Naive thymus-derived CD4-positive, alpha-beta T cell (primary cell): ENCODE measurements around the gene PRR23E. TPM values are rescaled to one million over a fixed set of nuclear protein-coding genes. Genes with fewer than 3 reads are reported as not detected.

Experiments
- ATAC-seq: fragments of 150-1000 bp; cut with Tn5 transposase; 2 replicates; pipeline ENCODE4 v1.10.0; 2021; ENCODE audit warnings: mild to moderate bottlenecking, moderate library complexity
- CTCF ChIA-PET: fragments of 350-600 bp; sonication (Branson Sonifier 250); formaldehyde crosslinking; loops from one replicate; lab custom pipeline; 2021; ENCODE audit warnings: antibody characterized with exemption; lab: Charles Lee
- POLR2A ChIA-PET: fragments of 350-600 bp; sonication (Branson Sonifier 250); formaldehyde crosslinking; loops from one replicate; lab custom pipeline; 2021; ENCODE audit warnings: antibody characterized with exemption, inconsistent platforms; lab: Charles Lee
- DNase-seq, 9 donors: peaks; one replicate each; pipeline versions ENCODE4 v3.0.0 to v3.0.0-alpha.2; 2020 to 2022; ENCODE audit warnings: mixed read lengths in 1 of 9
- H3K27ac ChIP-seq: one replicate; pipeline ENCODE4 v1.7.0; 2013; ENCODE audit warnings: mild to moderate bottlenecking, low read depth, low read length, moderate library complexity
- H3K27me3 ChIP-seq, 2 donors: one replicate each; pipeline ENCODE4 v1.7.0; 2013; ENCODE audit warnings: low read length in 2 of 2, mild to moderate bottlenecking in 2 of 2, moderate library complexity in 2 of 2; ENCODE audit not compliant: control insufficient read depth in 2 of 2, insufficient read depth in 2 of 2
- H3K36me3 ChIP-seq, 3 experiments: 1 replicate in 2 of 3; 2 replicates in 1 of 3; pipeline ENCODE4 v1.7.0; 2013; ENCODE audit warnings: low read length in 3 of 3, mild to moderate bottlenecking in 3 of 3, moderate library complexity in 1 of 3; ENCODE audit not compliant: insufficient read depth in 3 of 3, control insufficient read depth in 2 of 3
- H3K4me1 ChIP-seq, 2 donors: one replicate each; pipeline ENCODE4 v1.7.0; 2013; ENCODE audit warnings: low read length in 2 of 2, mild to moderate bottlenecking in 2 of 2, moderate library complexity in 1 of 2; ENCODE audit not compliant: control insufficient read depth in 2 of 2, insufficient read depth in 2 of 2
- H3K4me3 ChIP-seq: 2 replicates; pipeline ENCODE4 v1.7.0; 2013; ENCODE audit warnings: mild to moderate bottlenecking, low read length
- H3K9me3 ChIP-seq, 3 experiments: 1 replicate in 2 of 3; 2 replicates in 1 of 3; pipeline ENCODE4 v1.7.0; 2013; ENCODE audit warnings: low read length in 3 of 3; ENCODE audit not compliant: control insufficient read depth in 2 of 3
- H3K27ac Mint-ChIP-seq, 9 donors: one replicate each; pipeline ENCODE4 v1.8.0; 2020 to 2022; ENCODE audit warnings: mixed read lengths in 9 of 9, mild to moderate bottlenecking in 8 of 9, moderate library complexity in 5 of 9, inconsistent platforms in 2 of 9
- H3K27me3 Mint-ChIP-seq, 5 donors: one replicate each; pipeline ENCODE4 v1.8.0; 2021 to 2022; ENCODE audit warnings: mixed read lengths in 5 of 5, mild to moderate bottlenecking in 1 of 5
- H3K36me3 Mint-ChIP-seq, 5 donors: one replicate each; pipeline ENCODE4 v1.8.0; 2020 to 2022; ENCODE audit warnings: mixed read lengths in 5 of 5, mild to moderate bottlenecking in 3 of 5, inconsistent platforms in 1 of 5
- H3K4me1 Mint-ChIP-seq, 7 donors: one replicate each; pipeline ENCODE4 v1.8.0; 2020 to 2022; ENCODE audit warnings: mixed read lengths in 7 of 7, mild to moderate bottlenecking in 3 of 7, inconsistent platforms in 1 of 7
- H3K4me3 Mint-ChIP-seq, 10 donors: one replicate each; pipeline ENCODE4 v1.8.0; 2020 to 2022; ENCODE audit warnings: mild to moderate bottlenecking in 10 of 10, mixed read lengths in 10 of 10, moderate library complexity in 6 of 10, inconsistent platforms in 2 of 10
- H3K9me3 Mint-ChIP-seq, 11 donors: one replicate each; pipeline ENCODE4 v1.8.0; 2020 to 2022; ENCODE audit warnings: mixed read lengths in 11 of 11, mild to moderate bottlenecking in 4 of 11, inconsistent platforms in 1 of 11, moderate library complexity in 1 of 11
- intact Hi-C, 2 donors: fragments of 100-400 bp; cut with micrococcal nuclease; formaldehyde crosslinking; loops; one replicate each; pipeline ENCODE4 v1.15.1; 2023
- polyA plus RNA-seq, 2 donors: library from polyadenylated mRNA; unstranded; fragments of 300-500 nt; fragmentation: Illumina TruSeq; gene quantifications; one replicate each; pipeline ENCODE4 v1.2.3, GENCODE V29; 2021
- total RNA-seq, 6 experiments: library from RNA in 5 of 6; stranded (reverse) in 5 of 6; gene quantifications; 1 replicate in 5 of 6; 2 replicates in 1 of 6; pipeline ENCODE4 v1.2.3 and lab custom pipeline; 2021 to 2026

PRR23E gene
- total and polyA plus RNA-seq, 7 experiments from 2014 or later: not detected

DNA sequence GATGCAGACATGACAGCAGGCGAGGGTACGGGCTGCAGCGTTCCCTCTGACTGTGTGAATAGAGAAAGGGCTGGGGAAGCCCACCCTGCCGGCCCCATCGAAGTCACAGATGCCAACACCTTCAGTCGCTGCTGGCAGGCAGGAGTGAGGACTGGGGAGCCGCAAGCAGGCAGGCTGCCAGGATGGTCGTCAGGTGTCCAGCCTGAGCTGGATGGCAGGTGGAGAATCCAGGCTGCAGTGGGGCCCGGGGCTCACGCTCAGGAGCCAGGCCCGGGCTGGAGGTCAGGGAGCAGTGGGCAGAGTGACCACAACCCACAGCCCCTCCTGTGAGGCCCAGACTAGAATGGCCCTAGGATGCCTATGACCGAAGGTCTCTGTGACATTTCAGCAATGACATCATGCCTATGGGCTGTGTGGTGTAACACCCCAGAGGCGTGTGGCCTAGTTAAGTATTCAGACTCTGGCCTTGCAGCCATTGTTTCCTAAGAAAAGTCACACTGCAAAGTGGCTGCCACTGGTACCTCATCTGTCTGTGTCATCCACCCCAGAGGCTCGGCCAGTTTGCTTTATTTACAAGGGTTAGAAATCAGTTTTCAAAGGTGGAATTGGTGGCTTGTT, 15.7 kb downstream of the PRR23E start:
- Histone ChIP-seq H3K36me3 (no peaks in the 10 kb centered on the region), H3K4me3 (no peak overlapping the region), H3K27me3 (no peaks in the 10 kb centered on the region), H3K4me1 (no peaks in the 10 kb centered on the region), H3K9me3 (no peaks in the 10 kb centered on the region), H3K27ac (no peak overlapping the region)
- H3K27ac Mint-ChIP-seq: no peak overlapping the region
- H3K36me3 Mint-ChIP-seq: no peaks in the 10 kb centered on the region
- ChIA-PET CTCF (no interaction called here), POLR2A (no interaction called here)
- H3K9me3 Mint-ChIP-seq: peaks cover 0 to 3% (median 0%) of the 10 kb centered on the region in 11 donors
- DNase-seq (no peak), ATAC-seq (no peak)
- peaks cover 4 to 24% (median 8%) of the 10 kb centered on the region in 5 donors for H3K27me3 Mint-ChIP-seq
- H3K4me3 Mint-ChIP-seq: no peak overlapping the region
- H3K4me1 Mint-ChIP-seq: peaks cover 0 to 5% (median 0%) of the 10 kb centered on the region in 7 donors
- intact Hi-C loops: no loop called here

DNA sequence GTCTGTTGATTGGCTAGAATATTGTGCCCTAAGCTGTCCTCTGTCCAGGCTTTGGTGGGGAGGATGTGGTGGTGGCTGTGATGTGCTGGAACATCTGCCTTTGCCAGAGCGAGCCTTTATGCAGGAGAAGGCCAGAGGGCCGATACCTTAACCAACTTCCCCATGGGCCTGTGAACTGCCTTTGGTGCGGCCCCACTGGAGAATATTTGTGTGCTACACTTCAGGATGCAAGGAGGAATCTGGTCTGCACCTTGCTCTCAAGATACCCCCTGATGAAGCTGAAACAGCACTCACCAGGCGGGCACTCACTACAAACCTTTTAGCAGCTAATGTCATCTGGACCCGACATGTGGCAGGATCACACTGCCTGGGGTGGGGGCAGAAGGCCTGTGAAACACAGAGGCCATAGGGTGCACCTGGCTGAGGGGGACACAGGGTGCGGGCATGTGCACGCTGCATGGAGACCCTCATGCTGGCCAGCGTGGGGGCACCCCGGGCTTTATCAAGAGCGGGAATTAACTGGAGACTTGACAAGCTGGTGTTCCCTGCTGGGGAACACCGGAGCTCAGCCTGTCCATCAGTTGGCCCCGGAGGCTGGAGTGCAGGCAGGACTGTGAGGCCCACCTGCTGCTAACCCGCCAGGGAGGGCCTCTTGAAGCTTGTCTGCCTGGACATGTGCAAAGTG, 16.4 kb downstream of the PRR23E start:
- CTCF ChIA-PET: interaction anchor here (0.9 kb wide), 1 partner anchor 15 kb away, joined by 3 read pairs; no protein-coding TSS in a partner anchor
- no peak for ATAC-seq
- Histone ChIP-seq H3K36me3 (no peaks in the 10 kb centered on the region), H3K9me3 (no peaks in the 10 kb centered on the region), H3K27me3 (no peaks in the 10 kb centered on the region), H3K4me3 (no peak overlapping the region), H3K4me1 (no peaks in the 10 kb centered on the region), H3K27ac (no peak overlapping the region)
- intact Hi-C loops: no loop called here
- POLR2A ChIA-PET: no interaction called here
- no peak overlapping the region for H3K4me3 Mint-ChIP-seq
- H3K4me1 Mint-ChIP-seq: peaks cover 0 to 5% (median 0%) of the 10 kb centered on the region in 7 donors
- peaks cover 5 to 23% (median 8%) of the 10 kb centered on the region in 5 donors for H3K27me3 Mint-ChIP-seq
- H3K27ac Mint-ChIP-seq: no peak overlapping the region
- H3K36me3 Mint-ChIP-seq: no peaks in the 10 kb centered on the region
- no peak for DNase-seq
- peaks cover 0 to 3% (median 0%) of the 10 kb centered on the region in 11 donors for H3K9me3 Mint-ChIP-seq

DNA sequence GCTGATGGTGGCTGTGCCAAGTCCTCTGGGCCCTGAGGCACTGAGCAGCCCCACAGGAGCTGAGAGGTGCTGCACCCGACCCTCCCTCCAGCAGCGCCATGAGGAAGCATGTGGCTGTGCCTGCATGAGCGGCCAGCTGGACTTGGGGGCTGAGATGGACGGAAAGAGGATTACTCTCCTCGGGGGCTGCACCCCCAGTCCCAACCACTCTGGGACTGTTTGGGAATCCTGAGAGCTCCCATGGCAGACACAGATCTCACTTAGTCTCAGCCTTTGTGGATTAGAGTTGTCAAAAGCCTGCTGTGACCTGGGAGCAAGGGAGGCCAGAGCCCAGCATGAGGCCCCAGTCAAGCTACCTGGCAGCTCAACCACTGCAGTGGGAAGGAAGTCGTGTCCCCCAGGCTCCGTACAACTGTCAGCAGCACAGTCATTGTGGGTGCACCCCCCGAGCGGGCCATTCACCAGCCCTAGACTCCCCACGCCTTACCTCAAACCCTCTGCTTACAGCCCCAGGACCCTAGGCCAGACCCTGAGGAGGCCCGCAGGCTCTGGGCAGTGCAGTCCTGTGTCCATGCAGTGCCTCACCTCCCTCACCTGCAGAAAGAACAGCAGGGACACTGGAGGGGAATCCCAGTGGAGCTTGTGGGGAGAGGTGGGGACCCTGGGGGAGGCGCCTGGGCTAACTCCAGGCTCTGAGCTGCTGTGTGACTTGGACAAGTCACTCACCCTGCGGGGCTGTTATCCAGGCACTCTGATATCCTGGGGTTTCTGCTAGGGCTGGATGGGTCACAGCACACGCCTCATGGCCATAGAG, 17.1 kb downstream of the PRR23E start:
- H3K36me3 ChIP-seq: no peaks in the 10 kb centered on the region
- H3K4me3 ChIP-seq: no peak overlapping the region
- no peak overlapping the region for H3K27ac ChIP-seq
- H3K9me3 ChIP-seq: no peaks in the 10 kb centered on the region
- no peaks in the 10 kb centered on the region for H3K4me1 ChIP-seq
- DNase-seq: no peak
- H3K36me3 Mint-ChIP-seq: no peaks in the 10 kb centered on the region
- H3K4me1 Mint-ChIP-seq: peaks cover 0 to 10% (median 7%) of the 10 kb centered on the region in 7 donors
- ATAC-seq: no peak
- intact Hi-C loops: no loop called here
- no peaks in the 10 kb centered on the region for H3K27me3 ChIP-seq
- H3K9me3 Mint-ChIP-seq: peaks cover 0 to 3% (median 0%) of the 10 kb centered on the region in 11 donors
- H3K27ac Mint-ChIP-seq: no peak overlapping the region
- ChIA-PET POLR2A (no interaction called here), CTCF (interaction anchor here (0.9 kb wide), 1 partner anchor 15 kb away, joined by 3 read pairs; no protein-coding TSS in a partner anchor)
- H3K4me3 Mint-ChIP-seq: no peak overlapping the region
- peaks cover 11 to 20% (median 16%) of the 10 kb centered on the region in 5 donors for H3K27me3 Mint-ChIP-seq

DNA sequence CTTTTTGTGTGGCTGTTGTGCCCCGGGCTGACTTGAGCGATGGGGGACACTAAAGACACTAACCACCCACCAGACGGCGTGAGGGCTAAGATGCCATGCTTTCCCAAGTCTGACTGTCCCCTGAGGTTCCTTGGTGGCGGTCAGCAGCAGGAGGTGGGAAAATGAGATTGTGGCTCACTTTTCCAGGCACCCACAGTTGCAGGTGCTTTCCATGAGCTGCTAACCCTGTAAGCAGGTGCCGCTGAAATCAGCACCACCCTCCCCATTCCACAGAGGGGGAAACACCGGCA, 17.7 kb downstream of the PRR23E start:
- Histone ChIP-seq H3K4me3 (no peak overlapping the region), H3K27me3 (no peaks in the 10 kb centered on the region), H3K4me1 (no peaks in the 10 kb centered on the region), H3K27ac (no peak overlapping the region), H3K9me3 (no peaks in the 10 kb centered on the region), H3K36me3 (no peaks in the 10 kb centered on the region)
- H3K27me3 Mint-ChIP-seq: peaks cover 13 to 21% (median 19%) of the 10 kb centered on the region in 5 donors
- H3K4me3 Mint-ChIP-seq: no peak overlapping the region
- CTCF ChIA-PET: no interaction called here
- peaks cover 0 to 1% (median 0%) of the 10 kb centered on the region in 11 donors for H3K9me3 Mint-ChIP-seq
- POLR2A ChIA-PET: no interaction called here
- H3K4me1 Mint-ChIP-seq: peaks cover 0 to 13% (median 7%) of the 10 kb centered on the region in 7 donors
- ATAC-seq: no peak
- DNase-seq: no peak
- H3K27ac Mint-ChIP-seq: no peak overlapping the region
- intact Hi-C loops: no loop called here
- no peaks in the 10 kb centered on the region for H3K36me3 Mint-ChIP-seq

DNA sequence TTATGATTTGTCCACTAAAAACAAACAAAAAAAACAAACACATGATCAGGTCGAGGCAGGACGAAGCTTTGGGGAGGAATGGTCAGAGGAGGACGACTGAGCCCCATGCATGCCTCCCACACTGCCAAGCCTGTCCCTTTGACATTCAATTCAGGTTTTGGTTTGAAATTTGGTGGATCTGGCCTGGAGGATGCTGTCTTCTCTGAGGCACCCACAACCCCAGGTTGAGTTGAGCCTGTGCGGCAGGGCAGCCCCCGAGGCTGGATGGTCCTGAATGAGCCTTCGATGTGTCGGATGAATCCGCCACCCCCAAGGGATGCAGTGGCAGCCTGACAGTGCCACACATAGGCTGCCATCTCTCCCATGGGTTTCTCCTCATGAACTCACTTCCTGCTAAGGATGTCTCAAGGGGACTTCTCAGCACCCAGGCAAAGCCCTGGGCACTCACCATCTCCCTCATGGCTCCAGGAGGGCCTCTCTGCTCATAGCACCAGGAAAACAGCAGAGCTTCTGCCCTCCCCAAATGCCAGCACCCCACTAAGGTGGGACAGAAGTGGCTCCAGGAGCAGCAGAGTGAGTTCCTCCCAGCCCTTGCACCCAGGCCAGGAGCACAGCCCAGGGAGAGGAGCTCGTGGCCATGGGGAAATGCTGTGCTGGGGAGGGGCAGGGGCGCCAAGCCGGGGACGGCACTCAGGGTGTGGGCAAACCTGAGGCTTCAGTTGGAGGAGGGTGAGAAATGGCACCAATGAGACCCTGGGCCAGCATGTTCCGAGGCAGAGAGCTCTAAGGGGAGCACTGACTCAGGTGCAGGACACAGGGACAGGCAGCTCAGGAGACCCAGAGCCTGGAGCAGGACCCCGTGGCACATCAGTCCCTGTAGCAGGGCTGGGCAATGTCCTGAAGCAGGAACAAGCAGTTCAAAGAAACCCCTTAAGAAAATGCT, 18.5 kb downstream of the PRR23E start:
- H3K9me3 ChIP-seq: no peaks in the 10 kb centered on the region
- H3K27me3 Mint-ChIP-seq: peaks cover 13 to 21% (median 19%) of the 10 kb centered on the region in 5 donors
- no peak overlapping the region for H3K4me3 ChIP-seq
- ATAC-seq (no peak), DNase-seq (no peak)
- intact Hi-C loops: no loop called here
- ChIA-PET CTCF (no interaction called here), POLR2A (no interaction called here)
- no peaks in the 10 kb centered on the region for H3K36me3 ChIP-seq
- no peaks in the 10 kb centered on the region for H3K36me3 Mint-ChIP-seq
- H3K27me3 ChIP-seq: no peaks in the 10 kb centered on the region
- H3K27ac Mint-ChIP-seq: no peak overlapping the region
- peaks cover 0 to 13% (median 7%) of the 10 kb centered on the region in 7 donors for H3K4me1 Mint-ChIP-seq
- H3K4me1 ChIP-seq: no peaks in the 10 kb centered on the region
- no peak overlapping the region for H3K27ac ChIP-seq
- peaks cover 0 to 1% (median 0%) of the 10 kb centered on the region in 11 donors for H3K9me3 Mint-ChIP-seq
- H3K4me3 Mint-ChIP-seq: no peak overlapping the region

DNA sequence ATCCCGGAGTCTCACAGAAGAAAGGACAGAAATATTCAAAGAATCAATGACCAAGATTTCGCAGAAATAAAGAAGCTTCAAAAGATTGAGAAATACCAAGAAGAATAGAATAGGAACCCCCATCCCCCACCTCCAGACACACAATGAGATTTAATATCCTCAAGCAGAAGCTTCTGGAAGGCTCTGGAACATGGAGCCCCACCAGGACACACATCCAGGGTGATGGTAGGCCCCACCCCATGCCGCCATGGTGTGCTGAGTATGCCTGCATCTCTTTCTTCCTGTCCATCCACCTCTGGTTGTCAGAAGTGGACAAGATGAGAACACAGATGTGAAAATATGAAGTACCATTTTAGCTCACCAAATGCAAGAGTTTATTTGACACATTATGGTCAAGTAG, 19.3 kb downstream of the PRR23E start:
- intact Hi-C loops: no loop called here
- Mint-ChIP-seq H3K27me3 (peaks cover 13 to 21% (median 19%) of the 10 kb centered on the region in 5 donors), H3K4me1 (peaks cover 0 to 13% (median 5%) of the 10 kb centered on the region in 7 donors), H3K9me3 (peaks cover 0 to 1% (median 0%) of the 10 kb centered on the region in 11 donors), H3K36me3 (no peaks in the 10 kb centered on the region), H3K27ac (no peak overlapping the region), H3K4me3 (no peak overlapping the region)
- ChIA-PET POLR2A (no interaction called here), CTCF (no interaction called here)
- ATAC-seq (no peak), DNase-seq (no peak)
- Histone ChIP-seq H3K27me3 (no peaks in the 10 kb centered on the region), H3K4me1 (no peaks in the 10 kb centered on the region), H3K9me3 (no peaks in the 10 kb centered on the region), H3K27ac (no peak overlapping the region), H3K36me3 (no peaks in the 10 kb centered on the region), H3K4me3 (no peak overlapping the region)
